Stomach (tissue), 9 donors: ENCODE data around the gene SPOCK2. TPM values are rescaled to one million over a fixed set of nuclear protein-coding genes. Genes with fewer than 3 reads are reported as not detected.

Experiments used
- DNase-seq, 2 donors: peaks; one replicate each; pipeline versions ENCODE4 v3.0.0 to v3.0.0-alpha.2; 2013 to 2019
- H3K27ac ChIP-seq, 5 donors: fragments of 200-600 bp in 4 of 5; sonication (generic) in 4 of 5; one replicate each; pipeline ENCODE4 v1.5.1; 2013 to 2019; ENCODE audit warnings: mild to moderate bottlenecking in 1 of 5, moderate library complexity in 1 of 5
- H3K27me3 ChIP-seq, 3 donors: fragments of 200-600 bp; sonication (generic); one replicate each; pipeline ENCODE4 v1.5.1; 2017 to 2019; ENCODE audit warnings: mixed run types in 1 of 3
- H3K36me3 ChIP-seq, 4 donors: fragments of 200-600 bp; sonication (generic); 1 replicate in 3 of 4; 2 replicates in 1 of 4; pipeline ENCODE4 v1.5.1; 2016 to 2019
- H3K4me1 ChIP-seq, 4 donors: fragments of 200-600 bp; sonication (generic); one replicate each; pipeline ENCODE4 v1.5.1; 2016 to 2019
- H3K4me3 ChIP-seq, 4 donors: fragments of 200-600 bp; sonication (generic) in 3 of 4; one replicate each; pipeline ENCODE4 v1.5.1; 2016 to 2019; ENCODE audit warnings: mild to moderate bottlenecking in 1 of 4
- H3K9me3 ChIP-seq, 4 donors: fragments of 200-600 bp; sonication (generic); one replicate each; pipeline ENCODE4 v1.5.1; 2016 to 2019
- CTCF ChIP-seq, 7 experiments: fragments of 450-650 bp in 4 of 7; fragments of 200-600 bp in 3 of 7; sonication (generic) in 3 of 7; IDR thresholded peaks; one replicate each; pipeline ENCODE4 v1.5.1; 2016 to 2019; ENCODE audit warnings: antibody characterized with exemption in 7 of 7, control low read depth in 2 of 7, mild to moderate bottlenecking in 1 of 7
- EP300 ChIP-seq: sonication (generic); formaldehyde crosslinking; IDR thresholded peaks from one replicate; pipeline ENCODE4 v1.6.1; 2017; ENCODE audit warnings: antibody characterized with exemption
- POLR2A ChIP-seq, 4 donors: fragments of 450-650 bp; IDR thresholded peaks; one replicate each; pipeline ENCODE4 v1.6.1; 2016; ENCODE audit warnings: antibody characterized with exemption in 4 of 4, control low read depth in 2 of 4, mild to moderate bottlenecking in 1 of 4, moderate library complexity in 1 of 4
- POLR2AphosphoS5 ChIP-seq, 3 donors: sonication (generic); formaldehyde crosslinking; IDR thresholded peaks; one replicate each; pipeline ENCODE4 v1.6.1; 2016; ENCODE audit warnings: antibody characterized with exemption in 3 of 3
- WGBS, 5 donors: extraction: QIAGEN DNeasy Blood & Tissue Kit in 3 of 5; methylation state at CpG; one replicate each; pipeline versions ENCODE4 v1.1.5 to v1.1.7; 2013 to 2018; 5-methylcytosine and 5-hydroxymethylcytosine counted together
- intact Hi-C: fragments of 100-400 bp; cut with DNase I; formaldehyde crosslinking; loops from one replicate; pipeline ENCODE4 v1.15.1; 2023; ENCODE audit warnings: low total_unique reads
- polyA plus RNA-seq, 3 donors: library from polyadenylated mRNA; stranded (reverse); fragments of 200-250 nt; gene quantifications; one replicate each; pipeline ENCODE4 v1.2.3, GENCODE V29; 2013
- total RNA-seq, 5 donors: library from RNA; depleted of rRNA; stranded (reverse); fragments of >200 nt; gene quantifications; one replicate each; pipeline versions ENCODE4 v1.1.0 to v1.2.3, GENCODE V29; 2014 to 2016
- donor health status: healthy with polysubstance abuse.
- donor health status: Bipolar disorder and iron deficiency.
- donor health status: healthy.

Gene SPOCK2
- total and polyA plus RNA-seq, 8 donors: 1.1 to 31.7 (median 4.2) TPM

- DNase-seq: peak in 1 of 2 donors; percentile 50
- Histone ChIP-seq H3K27me3 (no peaks in the 10 kb centered on the region), H3K27ac (peak overlapping the region in 3 of 5 donors; percentile 3 to 15 (median 13)), H3K4me1 (peaks cover 0 to 6% (median 0%) of the 10 kb centered on the region in 4 donors), H3K36me3 (peaks cover 4 to 23% (median 12%) of the 10 kb centered on the region in 4 donors), H3K9me3 (no peaks in the 10 kb centered on the region), H3K4me3 (no peak overlapping the region)
- intact Hi-C loops: no loop called here
- 34 to 52% (median 43%) methylated on average over 1 of the region's 1 CpG for WGBS, 5 donors
- TF ChIP-seq POLR2AphosphoS5 (IDR thresholded peaks at IDR 0.05) (no peak), EP300 (no peak), CTCF (IDR thresholded peaks at IDR 0.05) (no peak), POLR2A (IDR thresholded peaks at IDR 0.05) (no peak)
Measured at GRCh38 chr10:72124989-72125388, 36.6 kb upstream of the SPOCK2 start.

- Histone ChIP-seq H3K27me3 (no peaks in the 10 kb centered on the region), H3K36me3 (peaks cover 4 to 23% (median 12%) of the 10 kb centered on the region in 4 donors), H3K4me3 (no peak overlapping the region), H3K27ac (no peak overlapping the region), H3K4me1 (peaks cover 0 to 6% (median 0%) of the 10 kb centered on the region in 4 donors), H3K9me3 (no peaks in the 10 kb centered on the region)
- TF ChIP-seq POLR2AphosphoS5 (IDR thresholded peaks at IDR 0.05) (no peak), POLR2A (IDR thresholded peaks at IDR 0.05) (no peak), EP300 (no peak), CTCF (IDR thresholded peaks at IDR 0.05) (no peak)
- intact Hi-C loops: no loop called here
- DNase-seq: no peak
Measured at GRCh38 chr10:72124381-72124780, 36.0 kb upstream of the SPOCK2 start.

GRCh38 chr10:72123616-72124015 is 35.3 kb upstream of the SPOCK2 start:
- Histone ChIP-seq H3K27ac (no peak overlapping the region), H3K36me3 (peaks cover 4 to 23% (median 13%) of the 10 kb centered on the region in 4 donors), H3K4me1 (peaks cover 0 to 6% (median 0%) of the 10 kb centered on the region in 4 donors), H3K27me3 (no peaks in the 10 kb centered on the region), H3K4me3 (no peak overlapping the region), H3K9me3 (no peaks in the 10 kb centered on the region)
- 87 to 92% (median 89%) methylated on average over 4 of the region's 4 CpGs for whole genome bisulfite sequencing, 5 donors
- TF ChIP-seq POLR2A (IDR thresholded peaks at IDR 0.05): no peak
- intact Hi-C loops: no loop called here
- no peak for DNase-seq

GRCh38 chr10:72122221-72122620 is 33.9 kb upstream of the SPOCK2 start:
- H3K4me1 ChIP-seq: peaks cover 0 to 6% (median 0%) of the 10 kb centered on the region in 4 donors
- WGBS, 5 donors: 83 to 98% (median 93%) methylated on average over 4 of the region's 4 CpGs

More at GRCh38 chr10:72122221-72122620, 33.9 kb upstream of the SPOCK2 start:
- intact Hi-C loops: no loop called here
- Histone ChIP-seq H3K9me3 (no peaks in the 10 kb centered on the region), H3K36me3 (peaks cover 4 to 20% (median 9%) of the 10 kb centered on the region in 4 donors), H3K27ac (no peak overlapping the region), H3K27me3 (no peaks in the 10 kb centered on the region), H3K4me3 (no peak overlapping the region)
- no peak for DNase-seq
- TF ChIP-seq CTCF (IDR thresholded peaks at IDR 0.05) (no peak), POLR2A (IDR thresholded peaks at IDR 0.05) (no peak), POLR2AphosphoS5 (IDR thresholded peaks at IDR 0.05) (no peak), EP300 (no peak)
